GM18499 (cell line): ENCODE results near the gene DRD4.
"Not testable (repeated sequence)": the region's sequence is repeated elsewhere in the genome, so short reads cannot be mapped to it uniquely, and the experiment has no call there.

ENCODE experiments used
- ATAC-seq: cut with Tn5 transposase; IDR thresholded peaks from one replicate; pipeline ENCODE4 v1.9.1; 2021; ENCODE audit warnings: moderate number of reproducible peaks; ENCODE audit not compliant: insufficient read depth, unreplicated experiment

Gene DRD4

DNA sequence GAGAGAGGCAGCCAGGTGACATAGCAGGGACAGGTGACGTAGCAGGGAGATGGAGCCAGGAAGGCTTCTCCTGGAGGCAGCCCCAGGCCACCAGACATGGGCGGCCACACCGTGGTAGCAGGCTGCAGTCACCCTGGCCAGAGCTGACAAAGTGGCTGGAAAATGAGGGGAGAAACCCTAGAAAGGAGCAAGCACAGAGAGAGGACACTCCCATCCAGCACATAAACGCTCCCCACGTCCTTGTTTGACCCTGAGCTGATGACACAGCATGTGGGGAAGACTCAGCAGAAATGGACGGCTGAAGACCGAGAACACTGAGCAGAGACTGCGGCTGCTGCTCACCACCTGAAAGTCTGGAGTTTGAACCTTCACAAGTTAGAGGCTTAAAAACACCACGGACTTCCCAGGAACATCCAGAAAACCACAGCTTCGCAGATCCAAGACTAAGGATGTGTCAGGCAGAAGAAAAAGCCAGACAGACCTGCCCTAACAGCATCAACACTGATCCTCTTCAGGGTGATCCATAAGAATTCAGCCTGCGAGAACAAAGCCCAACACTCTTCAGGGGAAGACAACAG is 28.7 kb downstream of the DRD4 start:
- no peak for ATAC-seq

DNA sequence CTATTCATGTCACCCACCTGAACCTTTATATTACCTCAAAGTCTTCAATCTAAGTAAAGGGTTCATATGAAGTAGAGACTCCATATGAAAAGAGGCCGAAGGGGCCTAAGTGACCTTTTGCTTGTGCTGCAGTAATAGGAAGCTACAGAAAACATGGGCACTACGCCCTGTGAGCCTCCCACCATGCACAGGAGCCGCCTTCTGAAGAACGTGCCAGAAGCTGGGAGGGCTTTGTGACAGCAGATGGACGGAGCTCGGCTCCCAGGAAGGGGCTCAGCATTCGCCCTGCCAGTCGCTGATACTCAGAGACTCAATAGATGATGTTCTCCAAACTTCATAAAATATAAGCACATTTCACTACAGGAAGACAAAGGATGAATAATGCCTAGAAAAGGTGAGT is 36.8 kb downstream of the DRD4 start:
- no peak for ATAC-seq

DNA sequence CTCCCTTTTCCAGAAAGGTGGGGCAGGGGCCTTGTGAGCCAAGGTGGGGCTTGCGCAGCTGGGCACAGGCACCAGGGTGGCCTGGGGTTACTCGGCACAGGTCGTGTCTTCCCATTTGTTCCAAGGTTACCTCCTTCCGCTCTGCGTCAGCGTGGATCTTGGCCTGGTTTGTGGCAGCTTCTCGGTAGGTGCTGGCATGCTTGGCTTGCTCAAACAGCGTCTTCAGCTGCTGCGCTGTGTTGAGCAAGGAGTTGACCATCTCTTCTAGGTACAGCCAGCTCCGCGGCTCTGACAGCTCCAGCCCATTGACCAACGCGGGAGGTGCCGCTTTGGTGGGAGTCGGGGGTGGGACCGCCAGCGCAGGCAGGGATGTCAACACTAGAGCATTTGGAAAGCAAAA is 37.3 kb downstream of the DRD4 start:
- ATAC-seq, result no peak

DNA sequence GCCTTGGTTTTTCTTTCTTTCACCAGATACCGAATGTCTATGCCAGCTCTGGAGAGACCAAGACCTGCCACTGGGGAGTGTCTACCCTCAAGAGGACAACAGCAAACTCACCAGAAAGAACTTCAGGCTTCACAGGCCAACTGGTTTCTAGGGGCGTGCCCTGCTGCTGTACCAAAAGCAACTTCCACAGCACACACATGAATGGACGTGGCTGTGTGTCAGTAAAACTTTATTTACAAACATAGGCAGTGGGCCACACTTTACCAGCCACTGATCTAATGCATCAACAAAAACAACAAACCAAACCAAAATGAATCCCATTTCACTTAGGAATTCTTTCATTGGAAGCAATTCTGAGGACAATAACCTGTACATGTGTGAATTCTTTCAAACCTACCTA is 41.2 kb downstream of the DRD4 start:
- no peak for ATAC-seq

DNA sequence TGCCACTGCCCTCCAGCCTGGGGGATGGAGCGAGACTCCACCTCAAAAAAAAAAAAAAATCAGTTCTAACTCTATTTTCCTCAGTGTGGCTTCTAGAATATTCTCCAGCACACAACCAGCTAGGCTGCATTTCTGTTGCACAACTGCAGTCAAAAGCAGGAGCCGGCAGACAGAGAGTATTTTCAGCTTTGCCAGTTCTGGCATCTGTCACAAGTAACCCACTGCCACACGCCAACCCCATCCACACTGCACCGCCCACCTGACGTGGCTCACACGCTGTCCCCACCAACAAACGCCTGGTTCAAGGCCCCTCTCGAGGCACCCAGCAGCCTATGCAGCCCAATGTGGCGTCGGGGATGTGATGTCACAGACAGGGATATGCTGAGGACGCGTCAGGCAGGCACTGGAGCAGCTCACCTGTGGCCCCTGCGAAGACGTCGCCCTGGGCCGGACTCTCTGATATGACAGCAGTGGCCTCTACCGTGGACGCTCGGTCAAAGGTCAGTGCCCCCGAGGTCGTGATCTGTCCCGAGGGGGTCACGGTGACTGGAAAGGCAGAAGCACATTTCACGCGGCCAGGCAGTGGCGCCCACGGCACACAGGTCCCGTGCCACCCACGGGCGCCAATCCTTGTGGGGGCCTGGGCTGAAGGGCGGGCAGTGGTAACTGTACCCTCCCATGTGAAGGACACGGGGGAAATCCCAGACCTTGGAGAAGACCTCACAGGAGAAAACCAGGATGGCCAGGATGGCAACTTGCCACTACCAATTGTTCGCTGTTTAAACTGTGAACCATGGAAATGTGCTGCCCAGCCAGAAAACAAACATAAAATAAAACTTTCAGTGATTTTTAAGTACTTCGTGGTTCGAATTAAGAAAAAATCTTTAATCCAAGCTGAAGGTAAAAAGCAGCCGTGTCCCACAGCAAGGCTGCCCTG is 42.5 kb downstream of the DRD4 start:
- no peak for ATAC-seq

DNA sequence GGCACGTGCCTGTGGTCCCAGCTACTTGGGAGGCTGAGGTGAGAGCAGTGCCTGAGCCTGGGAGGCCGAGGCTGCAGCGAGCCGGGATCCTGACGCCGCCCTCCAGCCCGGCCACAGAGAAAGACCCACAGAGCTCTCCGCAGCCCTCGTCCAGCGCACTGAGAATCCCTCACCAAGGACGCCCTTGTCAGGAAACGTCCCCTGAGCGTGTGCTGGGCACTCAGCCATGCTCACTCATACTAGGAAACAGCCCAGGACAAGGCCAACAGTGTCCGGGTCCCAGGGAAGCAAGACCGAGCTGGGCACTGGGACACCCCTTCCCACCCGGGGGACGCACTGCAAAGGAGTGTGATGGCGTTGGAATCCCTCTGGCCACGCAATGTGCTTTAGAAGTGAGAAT is 43.4 kb downstream of the DRD4 start:
- no peak for ATAC-seq

DNA sequence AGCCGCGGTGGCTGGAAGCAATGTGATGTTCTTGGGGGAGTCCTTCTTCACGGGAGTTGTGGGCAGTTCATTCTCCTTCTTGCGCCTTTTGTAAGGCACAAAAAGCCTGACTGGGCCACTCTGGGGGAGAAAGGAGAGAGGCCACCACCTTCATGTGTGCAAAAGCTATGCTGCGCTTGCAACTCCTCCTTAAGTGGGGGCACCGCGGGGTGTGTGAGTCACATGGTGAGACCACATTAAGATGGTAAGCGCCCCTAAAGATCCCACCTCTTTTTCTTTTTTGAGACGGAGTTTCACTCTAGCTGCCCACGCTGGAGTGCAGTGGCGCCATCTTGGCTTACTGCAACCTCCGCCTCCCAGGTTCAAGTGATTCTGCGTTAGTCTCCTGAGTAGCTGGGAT is 43.9 kb downstream of the DRD4 start:
- ATAC-seq, result no peak

DNA sequence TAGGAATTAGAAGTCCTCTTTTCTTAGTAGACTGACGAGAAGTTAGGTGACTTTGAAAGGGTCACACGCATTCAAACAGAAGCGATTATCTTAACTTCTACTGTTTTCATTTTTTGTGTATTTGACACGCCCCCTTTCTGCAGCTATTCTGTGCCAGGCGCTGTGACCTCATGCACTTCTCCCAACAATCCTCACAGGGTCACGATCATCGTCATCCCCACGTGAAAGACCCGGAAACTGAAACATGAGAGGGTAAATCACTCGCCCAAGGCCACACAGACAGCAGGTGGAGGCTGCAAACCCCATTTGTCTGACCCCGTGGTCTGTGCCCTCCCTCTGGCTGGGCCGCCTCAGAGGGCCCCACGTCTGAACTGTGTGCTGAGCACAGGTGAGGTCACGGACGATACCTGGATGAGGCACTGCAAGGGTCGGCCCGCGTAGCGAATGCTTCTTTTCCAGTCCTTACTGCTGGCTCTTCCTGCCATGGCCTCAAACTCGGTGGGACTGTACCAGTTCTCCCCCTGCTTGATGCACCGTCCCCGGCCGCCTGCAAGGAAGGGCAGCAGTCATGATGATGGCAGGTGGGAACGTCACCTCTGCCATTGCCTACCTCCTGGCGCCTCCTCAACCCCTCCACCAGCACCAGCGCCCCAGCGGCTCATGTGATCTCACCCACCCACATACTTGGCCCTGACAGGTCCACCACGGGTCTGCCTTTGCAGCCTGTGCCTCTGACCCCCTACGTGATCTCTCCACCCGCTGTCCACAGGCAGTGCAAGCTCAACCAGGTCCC is 49.6 kb downstream of the DRD4 start:
- ATAC-seq, result no peak

DNA sequence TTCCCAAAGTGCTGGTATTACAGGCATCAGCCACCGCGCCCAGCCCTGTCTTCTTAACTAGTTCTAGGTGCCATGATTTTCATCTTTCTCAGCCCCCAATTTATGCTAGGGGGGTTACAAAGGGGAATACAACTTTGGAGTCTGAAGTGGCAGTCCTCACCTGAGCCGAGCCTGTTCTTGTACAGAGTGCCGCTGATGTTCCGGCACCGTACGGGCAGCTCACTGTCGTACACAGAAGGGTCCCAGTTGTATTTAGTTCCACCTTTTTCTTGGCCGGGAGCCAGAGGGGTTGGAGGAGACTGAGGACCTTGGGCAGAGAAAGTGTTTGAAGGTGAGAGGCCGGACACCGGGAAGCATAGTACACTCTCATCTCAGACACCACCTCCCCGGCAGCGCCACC is 50.7 kb downstream of the DRD4 start:
- no peak for ATAC-seq

DNA sequence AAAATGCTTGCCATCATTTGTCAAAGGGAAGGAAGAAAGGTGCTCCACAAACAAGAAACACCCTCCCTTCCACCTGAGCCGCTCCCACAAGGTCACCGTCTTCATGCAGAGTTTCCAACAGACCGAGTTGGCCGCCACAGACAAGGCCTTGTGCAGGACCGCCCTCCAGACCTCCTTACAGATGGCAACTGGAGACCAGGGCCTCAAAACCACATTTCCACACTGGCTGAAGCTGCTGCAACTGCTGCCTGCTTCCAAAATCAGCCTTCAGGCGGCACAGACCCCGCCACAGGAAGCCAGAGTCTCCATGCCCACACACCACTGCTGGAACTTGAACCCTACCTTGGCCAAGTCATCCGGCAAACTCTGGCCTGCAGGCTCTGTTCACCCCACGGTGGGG is 51.6 kb downstream of the DRD4 start:
- no peak for ATAC-seq

DNA sequence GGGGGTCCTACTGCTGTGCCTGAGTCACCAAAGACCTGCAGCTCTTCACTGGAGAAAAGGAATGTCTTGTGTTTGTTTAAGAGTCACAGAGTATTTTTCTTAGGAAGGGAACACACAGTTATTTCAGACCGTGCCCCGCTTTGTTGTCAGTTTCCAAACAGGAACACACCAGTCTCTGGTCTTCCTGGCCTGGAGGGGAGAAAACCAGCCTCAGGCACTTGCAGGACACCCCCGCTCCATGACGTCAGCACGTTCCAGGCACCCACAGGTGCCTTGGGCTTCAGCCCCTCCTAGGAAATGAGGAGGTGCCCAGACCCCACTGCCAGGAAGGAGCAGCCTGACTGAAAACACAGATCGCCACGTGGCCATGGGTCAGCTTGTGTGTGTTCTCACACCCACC is 52.6 kb downstream of the DRD4 start:
- ATAC-seq, result no peak

DNA sequence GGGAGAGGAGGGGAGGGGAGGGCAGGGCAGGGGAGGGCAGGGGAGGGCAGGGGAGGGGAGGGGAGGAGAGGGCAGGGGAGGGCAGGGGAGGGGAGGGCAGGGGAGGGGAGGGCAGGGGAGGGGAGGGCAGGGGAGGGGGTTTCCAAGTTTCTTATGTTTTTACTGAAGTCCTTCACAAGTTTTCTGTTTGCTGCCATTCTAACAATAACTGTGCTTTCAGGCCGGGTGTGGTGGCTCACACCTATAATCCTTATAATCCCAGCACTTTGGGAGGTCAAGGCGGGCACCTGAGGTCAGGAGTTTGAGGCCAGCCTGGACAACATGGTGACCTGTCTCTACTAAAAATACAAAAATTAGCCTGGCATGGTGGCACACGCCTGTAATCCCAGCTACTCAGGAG is 53.2 kb downstream of the DRD4 start:
- not testable (repeated sequence) for ATAC-seq
